ENCODE data around the gene LRRC3. TPM values are rescaled to one million over a fixed set of nuclear protein-coding genes. Genes with fewer than 3 reads are reported as not detected.

LRRC3 gene
- total RNA-seq, 2 experiments from 2014 or later: not detected

DNA sequence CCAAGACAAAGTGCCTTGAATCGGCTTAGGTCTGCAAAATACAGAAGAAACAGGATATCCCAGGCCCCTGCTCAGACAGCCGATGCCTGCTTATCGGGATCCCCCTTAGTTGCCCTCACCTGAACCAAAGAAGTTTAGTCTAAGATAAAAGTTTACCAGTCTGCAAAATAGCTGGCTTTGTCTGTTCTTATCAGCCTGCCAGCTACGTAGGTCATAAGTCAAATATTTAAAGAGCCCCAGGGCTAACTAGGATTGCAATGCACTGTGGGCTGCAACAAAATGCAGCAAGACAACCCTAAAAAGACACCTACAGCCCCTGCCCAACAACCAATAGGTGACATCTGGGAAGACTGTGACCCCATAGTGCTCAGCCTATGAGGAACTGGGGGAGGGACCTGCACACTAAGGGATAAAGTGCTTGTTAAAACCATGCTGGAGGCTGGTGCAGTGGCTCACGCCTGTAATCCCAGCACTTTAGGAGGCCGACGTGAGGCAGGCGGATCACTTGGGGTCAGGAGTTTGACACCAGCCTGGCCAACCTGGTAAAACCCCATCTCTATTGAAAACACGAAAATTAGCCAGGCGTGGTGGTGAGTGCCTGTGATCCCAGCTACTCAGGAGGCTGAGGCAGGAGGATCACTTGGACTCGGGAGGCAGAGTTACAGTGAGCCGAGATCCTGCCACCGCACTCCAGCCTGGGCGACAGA, 27.4 kb downstream of the LRRC3 start:
- intact Hi-C loops (cut with micrococcal nuclease; ENCODE audit: unreplicated experiment): no loop called here
- ChIA-PET CTCF (ENCODE audit: unreplicated experiment) (no interaction called here), POLR2A (interaction anchor here (0.6 kb wide), 1 partner anchor 759 kb away, joined by 4 read pairs; no protein-coding TSS in a partner anchor)
- no peak overlapping the region for H2AFZ ChIP-seq (ENCODE audit: low read length)
- H3K9me2 ChIP-seq (ENCODE audit: insufficient read depth, low read length): no peaks in the 10 kb centered on the region
- no TSS peak for BruUV-seq (replicated peaks)
- H3K4me1 ChIP-seq (ENCODE audit: insufficient read depth, low read length, poor library complexity, severe bottlenecking): no peaks in the 10 kb centered on the region
- H3K4me3 ChIP-seq (ENCODE audit: low read depth, low read length, poor library complexity, severe bottlenecking): no peak overlapping the region
- no peaks in the 10 kb centered on the region for H3K9me3 ChIP-seq (ENCODE audit: low read length)
- H3K79me2 ChIP-seq (ENCODE audit: insufficient read depth, low read depth, low read length): no peaks in the 10 kb centered on the region
- no peaks in the 10 kb centered on the region for H4K20me1 ChIP-seq (ENCODE audit: insufficient read depth, low read length)
- no peak overlapping the region for H3K4me2 ChIP-seq (ENCODE audit: low read length)
- no peak for DNase-seq (ENCODE audit: low spot score)
- no peak for TF ChIP-seq EZH2phosphoT487 (IDR thresholded peaks at IDR 0.05; ENCODE audit: borderline replicate concordance, low read depth, low read length)
- TF ChIP-seq, protein P1, sequence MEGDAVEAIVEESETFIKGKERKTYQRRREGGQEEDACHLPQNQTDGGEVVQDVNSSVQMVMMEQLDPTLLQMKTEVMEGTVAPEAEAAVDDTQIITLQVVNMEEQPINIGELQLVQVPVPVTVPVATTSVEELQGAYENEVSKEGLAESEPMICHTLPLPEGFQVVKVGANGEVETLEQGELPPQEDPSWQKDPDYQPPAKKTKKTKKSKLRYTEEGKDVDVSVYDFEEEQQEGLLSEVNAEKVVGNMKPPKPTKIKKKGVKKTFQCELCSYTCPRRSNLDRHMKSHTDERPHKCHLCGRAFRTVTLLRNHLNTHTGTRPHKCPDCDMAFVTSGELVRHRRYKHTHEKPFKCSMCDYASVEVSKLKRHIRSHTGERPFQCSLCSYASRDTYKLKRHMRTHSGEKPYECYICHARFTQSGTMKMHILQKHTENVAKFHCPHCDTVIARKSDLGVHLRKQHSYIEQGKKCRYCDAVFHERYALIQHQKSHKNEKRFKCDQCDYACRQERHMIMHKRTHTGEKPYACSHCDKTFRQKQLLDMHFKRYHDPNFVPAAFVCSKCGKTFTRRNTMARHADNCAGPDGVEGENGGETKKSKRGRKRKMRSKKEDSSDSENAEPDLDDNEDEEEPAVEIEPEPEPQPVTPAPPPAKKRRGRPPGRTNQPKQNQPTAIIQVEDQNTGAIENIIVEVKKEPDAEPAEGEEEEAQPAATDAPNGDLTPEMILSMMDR (conservative IDR thresholded peaks at IDR 0.05; ENCODE audit: low read length): no peak
- no peaks in the 10 kb centered on the region for H3K36me3 ChIP-seq (ENCODE audit: insufficient read depth, low read length)
- no peak overlapping the region for H3K27ac ChIP-seq (ENCODE audit: low read depth, low read length, poor library complexity, severe bottlenecking)

DNA sequence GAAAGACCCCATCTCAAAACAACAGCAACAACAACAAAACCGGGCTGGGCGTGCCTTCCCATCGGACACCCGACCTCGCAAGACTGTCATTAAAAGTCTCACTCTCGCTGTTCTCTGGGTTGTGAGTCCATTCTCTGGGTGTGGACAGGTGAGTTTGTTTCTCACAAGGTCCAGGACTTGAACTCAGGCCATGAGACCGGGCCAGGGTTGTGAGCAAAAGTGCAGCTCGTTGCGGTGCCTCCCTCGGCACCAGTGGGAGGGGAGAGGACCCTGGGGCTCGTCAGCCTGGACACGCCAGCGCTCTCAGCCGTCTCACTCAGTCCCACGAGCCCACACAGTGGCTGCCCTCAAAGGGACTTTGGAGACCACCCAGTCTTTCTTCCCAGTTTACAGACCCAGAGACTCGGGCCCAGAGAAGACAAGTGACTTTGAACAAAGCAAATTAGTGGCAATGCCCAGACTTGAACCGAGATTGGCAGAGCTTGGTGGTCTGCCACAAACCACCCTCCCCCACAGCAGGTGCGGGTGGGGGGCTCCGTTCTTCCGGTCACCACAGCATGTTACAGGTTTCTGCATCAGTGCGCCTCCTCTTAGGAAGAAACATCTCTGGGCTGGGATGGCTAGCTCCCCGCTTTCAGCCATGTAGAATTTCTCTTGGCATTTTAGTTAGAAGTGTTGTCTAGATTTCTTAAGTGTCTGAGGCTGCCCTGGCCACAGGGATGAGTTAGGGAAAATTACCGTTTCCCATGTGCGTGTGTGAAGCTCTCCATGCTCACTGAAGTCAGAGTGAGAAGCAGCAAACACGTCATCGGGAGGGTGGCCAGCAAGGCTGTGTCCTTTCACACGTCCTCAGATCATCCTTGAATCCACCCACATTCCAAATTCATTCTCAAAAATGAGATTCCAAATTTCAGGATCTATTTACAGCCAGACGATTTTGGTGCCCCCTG, 28.3 kb downstream of the LRRC3 start:
- ChIA-PET CTCF (ENCODE audit: unreplicated experiment) (interaction anchor here (0.6 kb wide), 1 partner anchor 462 kb away, joined by 3 read pairs; no protein-coding TSS in a partner anchor), POLR2A (no interaction called here)
- H4K20me1 ChIP-seq (ENCODE audit: insufficient read depth, low read length): no peaks in the 10 kb centered on the region
- no peak overlapping the region for H2AFZ ChIP-seq (ENCODE audit: low read length)
- no peak overlapping the region for H3K4me2 ChIP-seq (ENCODE audit: low read length)
- DNase-seq (ENCODE audit: low spot score): no peak
- no peaks in the 10 kb centered on the region for H3K79me2 ChIP-seq (ENCODE audit: insufficient read depth, low read depth, low read length)
- no peak overlapping the region for H3K4me3 ChIP-seq (ENCODE audit: low read depth, low read length, poor library complexity, severe bottlenecking)
- no TSS peak for BruUV-seq (replicated peaks)
- TF ChIP-seq, protein P1 (conservative IDR thresholded peaks at IDR 0.05; ENCODE audit: low read length): no peak
- TF ChIP-seq EZH2phosphoT487 (IDR thresholded peaks at IDR 0.05; ENCODE audit: borderline replicate concordance, low read depth, low read length): no peak
- no peaks in the 10 kb centered on the region for H3K4me1 ChIP-seq (ENCODE audit: insufficient read depth, low read length, poor library complexity, severe bottlenecking)
- intact Hi-C loops (cut with micrococcal nuclease; ENCODE audit: unreplicated experiment): no loop called here
- H3K27ac ChIP-seq (ENCODE audit: low read depth, low read length, poor library complexity, severe bottlenecking): no peak overlapping the region
- H3K9me3 ChIP-seq (ENCODE audit: low read length): no peaks in the 10 kb centered on the region
- no peaks in the 10 kb centered on the region for H3K36me3 ChIP-seq (ENCODE audit: insufficient read depth, low read length)
- H3K9me2 ChIP-seq (ENCODE audit: insufficient read depth, low read length): no peaks in the 10 kb centered on the region
